LNCAP (cell line): ENCODE measurements around the gene MYO1B.

Experiments used
- CTCF ChIP-seq: fragments of 450-650 bp; IDR thresholded peaks from 2 replicates; pipeline ENCODE4 v1.5.1; 2017; ENCODE audit warnings: mild to moderate bottlenecking

Gene MYO1B

DNA sequence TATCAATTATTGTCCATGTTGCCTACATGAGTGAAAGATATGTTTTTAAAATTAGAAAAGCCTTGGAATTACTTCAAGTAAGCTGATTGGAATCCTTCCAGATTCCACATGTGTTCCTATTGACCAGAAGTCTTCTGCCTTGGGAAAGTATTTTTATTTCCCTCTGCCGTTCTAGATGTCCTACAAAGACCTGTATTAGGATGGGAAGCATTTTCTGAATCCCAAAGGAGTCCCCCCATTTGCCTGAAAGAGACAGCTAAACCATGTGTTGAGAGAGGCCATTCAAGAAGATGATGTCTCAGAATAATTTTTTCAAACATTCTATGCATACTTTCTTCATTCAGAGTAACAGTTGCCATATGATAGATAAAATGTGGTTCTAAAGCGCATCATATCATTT is 19.0 kb upstream of the MYO1B start:
- TF ChIP-seq CTCF = no peak

DNA sequence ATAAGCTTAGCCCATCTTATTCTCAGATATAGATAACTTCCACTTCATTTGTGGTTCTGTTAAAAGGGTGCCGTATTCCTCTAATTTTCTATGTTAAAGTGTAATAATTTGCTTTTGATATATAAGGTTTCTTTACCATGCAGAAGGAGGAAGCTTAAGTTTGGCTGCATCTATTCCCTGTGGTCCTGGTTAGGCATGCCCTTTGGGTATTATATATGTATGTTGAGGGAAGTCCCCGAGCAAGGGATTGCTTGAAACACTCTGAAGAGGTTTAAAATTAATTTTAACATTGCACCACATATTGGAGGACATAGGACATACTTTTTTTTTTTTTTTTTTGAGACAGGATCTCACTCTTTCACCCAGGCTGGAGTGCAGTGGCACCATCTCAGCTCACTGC is 16.9 kb upstream of the MYO1B start:
- TF ChIP-seq CTCF = no peak

GRCh38 chr2:191228861-191229260 is 16.3 kb upstream of the MYO1B start:
- no peak for TF ChIP-seq CTCF

DNA sequence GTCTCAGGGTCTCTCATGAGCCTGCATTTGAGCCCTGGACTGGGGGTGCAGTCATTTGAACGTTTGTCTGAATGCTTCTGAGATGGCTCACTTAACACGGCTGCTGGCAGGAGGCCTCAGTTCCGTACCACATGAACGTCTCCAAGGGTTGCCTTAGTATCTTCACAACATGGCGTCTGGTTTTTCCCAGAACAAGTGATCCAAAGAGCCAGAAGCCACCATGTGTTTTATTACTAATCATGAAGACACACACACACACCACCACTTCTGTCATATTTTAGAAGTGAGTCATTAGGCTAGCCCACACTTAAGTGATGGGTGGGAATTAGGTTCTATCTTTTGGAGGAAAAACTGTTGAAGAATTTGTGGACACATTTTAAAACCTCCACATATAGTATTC is 15.0 kb upstream of the MYO1B start:
- no peak for TF ChIP-seq CTCF

GRCh38 chr2:191231995-191232394 is 13.2 kb upstream of the MYO1B start:
- TF ChIP-seq CTCF = peak; percentile 71

DNA sequence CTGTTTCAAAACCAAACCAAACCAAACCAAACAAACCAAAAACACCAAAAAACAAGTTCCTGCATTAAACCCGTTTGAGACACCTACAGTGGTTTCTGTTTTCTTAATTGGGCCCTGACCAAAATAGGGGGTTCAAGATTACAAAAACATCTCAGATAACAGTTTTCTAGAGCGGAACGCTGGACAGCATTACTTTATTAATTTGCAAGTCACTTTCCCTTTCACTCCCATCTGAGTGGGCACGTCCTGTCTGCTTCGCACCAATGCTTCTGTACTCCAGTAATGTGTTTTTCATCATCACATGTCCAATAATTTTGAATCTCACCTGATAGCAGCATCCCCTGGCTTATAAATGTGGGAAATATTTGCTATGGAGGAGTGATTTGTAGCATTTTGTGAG is 11.7 kb upstream of the MYO1B start:
- TF ChIP-seq CTCF = no peak

GRCh38 chr2:191234376-191234775 is 10.8 kb upstream of the MYO1B start:
- TF ChIP-seq CTCF = no peak

- TF ChIP-seq CTCF = no peak
Measured at GRCh38 chr2:191240871-191241270, 4.3 kb upstream of the MYO1B start.
